Prostate gland (tissue), 2 donors: Measurements from ENCODE around the gene CABP5.
"Not testable (repeated sequence)": the region's sequence is repeated elsewhere in the genome, so short reads cannot be mapped to it uniquely, and the experiment has no call there.

Source experiments
- POLR2A ChIP-seq: fragments of 450-650 bp; IDR thresholded peaks from one replicate; pipeline ENCODE4 v1.6.1; 2016; ENCODE audit warnings: antibody characterized with exemption, mild to moderate bottlenecking
- TF ChIP-seq, protein P1 (sequence below), 4 experiments: fragments of 200-600 bp in 2 of 4; fragments of 450-650 bp in 2 of 4; sonication (generic) in 2 of 4; IDR thresholded peaks; 1 replicate in 3 of 4; 2 replicates in 1 of 4; pipeline ENCODE4 v1.5.1; 2016 to 2019; ENCODE audit warnings: antibody characterized with exemption in 4 of 4, mild to moderate bottlenecking in 2 of 4, moderate library complexity in 2 of 4

- TF ChIP-seq, protein P1, sequence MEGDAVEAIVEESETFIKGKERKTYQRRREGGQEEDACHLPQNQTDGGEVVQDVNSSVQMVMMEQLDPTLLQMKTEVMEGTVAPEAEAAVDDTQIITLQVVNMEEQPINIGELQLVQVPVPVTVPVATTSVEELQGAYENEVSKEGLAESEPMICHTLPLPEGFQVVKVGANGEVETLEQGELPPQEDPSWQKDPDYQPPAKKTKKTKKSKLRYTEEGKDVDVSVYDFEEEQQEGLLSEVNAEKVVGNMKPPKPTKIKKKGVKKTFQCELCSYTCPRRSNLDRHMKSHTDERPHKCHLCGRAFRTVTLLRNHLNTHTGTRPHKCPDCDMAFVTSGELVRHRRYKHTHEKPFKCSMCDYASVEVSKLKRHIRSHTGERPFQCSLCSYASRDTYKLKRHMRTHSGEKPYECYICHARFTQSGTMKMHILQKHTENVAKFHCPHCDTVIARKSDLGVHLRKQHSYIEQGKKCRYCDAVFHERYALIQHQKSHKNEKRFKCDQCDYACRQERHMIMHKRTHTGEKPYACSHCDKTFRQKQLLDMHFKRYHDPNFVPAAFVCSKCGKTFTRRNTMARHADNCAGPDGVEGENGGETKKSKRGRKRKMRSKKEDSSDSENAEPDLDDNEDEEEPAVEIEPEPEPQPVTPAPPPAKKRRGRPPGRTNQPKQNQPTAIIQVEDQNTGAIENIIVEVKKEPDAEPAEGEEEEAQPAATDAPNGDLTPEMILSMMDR (IDR thresholded peaks at IDR 0.05): not testable (repeated sequence)
- TF ChIP-seq POLR2A: not testable (repeated sequence)
Observed at GRCh38 chr19:48088991-48089390, 45.1 kb upstream of the CABP5 start.
